Central memory CD8-positive, alpha-beta T cell (primary cell): ENCODE data around the gene EVC2.

ENCODE experiments used
- ATAC-seq: fragments of 150-1000 bp; cut with Tn5 transposase; replicated peaks from 2 replicates; pipeline ENCODE4 v1.10.0; 2022; ENCODE audit warnings: mild to moderate bottlenecking, moderate FRiP score, moderate number of reproducible peaks; ENCODE audit not compliant: poor library complexity, severe bottlenecking; ENCODE audit errors: extremely low read depth
- DNase-seq, 2 donors: peaks; one replicate each; pipeline ENCODE4 v3.0.0; 2021; ENCODE audit warnings: low spot score in 2 of 2
- H3K27ac Mint-ChIP-seq: one replicate; pipeline ENCODE4 v1.8.0; 2022; ENCODE audit warnings: low read depth, mild to moderate bottlenecking, moderate library complexity, mixed read lengths
- H3K27me3 Mint-ChIP-seq: one replicate; pipeline ENCODE4 v1.8.0; 2022; ENCODE audit warnings: mixed read lengths
- H3K36me3 Mint-ChIP-seq: one replicate; pipeline ENCODE4 v1.8.0; 2022; ENCODE audit warnings: mild to moderate bottlenecking, moderate library complexity, mixed read lengths; ENCODE audit not compliant: insufficient read depth
- H3K4me1 Mint-ChIP-seq: one replicate; pipeline ENCODE4 v1.8.0; 2022; ENCODE audit warnings: mixed read lengths
- H3K4me3 Mint-ChIP-seq: one replicate; pipeline ENCODE4 v1.8.0; 2022; ENCODE audit warnings: mild to moderate bottlenecking, moderate library complexity, mixed read lengths
- H3K9me3 Mint-ChIP-seq: one replicate; pipeline ENCODE4 v1.8.0; 2022; ENCODE audit warnings: mixed read lengths

The EVC2 gene

DNA sequence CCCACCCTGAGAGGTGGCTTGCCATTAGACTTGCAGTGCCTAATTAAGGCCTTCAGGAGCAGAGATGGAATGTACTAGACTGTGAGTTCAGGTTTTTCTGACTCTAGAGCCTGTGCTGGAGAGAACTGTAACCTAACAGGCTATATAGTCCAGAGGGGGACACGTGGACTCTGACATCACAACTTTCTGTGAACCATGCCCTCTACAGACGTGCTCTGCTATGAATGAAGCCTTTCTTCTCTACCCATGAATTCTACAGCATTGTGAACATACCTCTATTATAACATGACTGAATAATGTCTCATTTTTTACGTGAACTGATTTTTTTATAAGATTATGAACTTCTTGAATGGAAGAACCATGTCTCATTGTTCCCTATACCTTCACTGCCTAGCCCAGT, 68.8 kb downstream of the EVC2 start:
- no peak for ATAC-seq
- no peak for DNase-seq
- Mint-ChIP-seq H3K27ac (no peak overlapping the region), H3K4me3 (no peak overlapping the region), H3K4me1 (no peaks in the 10 kb centered on the region), H3K9me3 (no peaks in the 10 kb centered on the region), H3K36me3 (peaks cover 2% of the 10 kb centered on the region), H3K27me3 (no peaks in the 10 kb centered on the region)

DNA sequence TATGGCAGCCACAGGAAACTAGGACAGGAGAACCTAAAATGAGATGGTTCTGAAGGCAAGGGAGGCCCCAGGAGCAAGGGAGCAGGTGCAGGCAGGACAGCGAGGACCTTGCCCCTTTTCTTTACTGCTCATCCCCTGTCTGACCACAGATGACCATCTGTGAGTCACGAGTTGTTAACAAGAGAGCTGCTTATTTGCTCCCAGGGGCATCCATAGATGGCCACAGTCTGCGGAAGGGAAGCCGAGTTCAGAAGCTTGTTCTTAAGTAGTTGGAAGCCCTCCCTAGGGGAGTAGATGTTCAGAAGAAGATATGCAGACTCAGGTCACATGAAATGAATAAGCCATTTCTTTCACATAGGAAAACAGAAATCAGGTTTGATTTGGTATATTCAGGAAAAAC, 69.4 kb downstream of the EVC2 start:
- Mint-ChIP-seq H3K9me3 (no peaks in the 10 kb centered on the region), H3K4me3 (no peak overlapping the region), H3K27me3 (no peaks in the 10 kb centered on the region), H3K27ac (no peak overlapping the region), H3K36me3 (peaks cover 2% of the 10 kb centered on the region), H3K4me1 (no peaks in the 10 kb centered on the region)
- DNase-seq (no peak), ATAC-seq (no peak)

DNA sequence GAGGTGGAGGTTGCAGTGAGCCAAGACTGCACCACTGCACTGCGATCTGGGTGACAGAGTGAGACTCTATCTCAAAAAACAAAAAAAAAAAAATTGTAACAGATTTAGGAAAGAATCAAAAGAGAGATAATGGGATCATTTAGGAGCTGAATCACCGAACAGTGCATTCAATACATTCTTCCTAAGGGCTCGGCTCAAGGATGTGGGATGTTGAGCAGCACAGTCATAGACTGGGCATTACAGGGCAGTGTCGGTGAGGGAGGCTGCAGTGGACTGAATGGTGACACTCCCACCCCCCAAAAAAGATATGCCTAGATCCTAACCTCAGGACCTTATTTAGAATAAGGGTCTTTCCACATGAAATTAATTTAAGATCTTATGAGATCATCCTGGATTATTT, 70.0 kb downstream of the EVC2 start:
- Mint-ChIP-seq H3K27me3 (no peaks in the 10 kb centered on the region), H3K9me3 (no peaks in the 10 kb centered on the region), H3K27ac (no peak overlapping the region), H3K36me3 (peaks cover 2% of the 10 kb centered on the region), H3K4me3 (no peak overlapping the region), H3K4me1 (no peaks in the 10 kb centered on the region)
- no peak for ATAC-seq
- DNase-seq, result no peak

DNA sequence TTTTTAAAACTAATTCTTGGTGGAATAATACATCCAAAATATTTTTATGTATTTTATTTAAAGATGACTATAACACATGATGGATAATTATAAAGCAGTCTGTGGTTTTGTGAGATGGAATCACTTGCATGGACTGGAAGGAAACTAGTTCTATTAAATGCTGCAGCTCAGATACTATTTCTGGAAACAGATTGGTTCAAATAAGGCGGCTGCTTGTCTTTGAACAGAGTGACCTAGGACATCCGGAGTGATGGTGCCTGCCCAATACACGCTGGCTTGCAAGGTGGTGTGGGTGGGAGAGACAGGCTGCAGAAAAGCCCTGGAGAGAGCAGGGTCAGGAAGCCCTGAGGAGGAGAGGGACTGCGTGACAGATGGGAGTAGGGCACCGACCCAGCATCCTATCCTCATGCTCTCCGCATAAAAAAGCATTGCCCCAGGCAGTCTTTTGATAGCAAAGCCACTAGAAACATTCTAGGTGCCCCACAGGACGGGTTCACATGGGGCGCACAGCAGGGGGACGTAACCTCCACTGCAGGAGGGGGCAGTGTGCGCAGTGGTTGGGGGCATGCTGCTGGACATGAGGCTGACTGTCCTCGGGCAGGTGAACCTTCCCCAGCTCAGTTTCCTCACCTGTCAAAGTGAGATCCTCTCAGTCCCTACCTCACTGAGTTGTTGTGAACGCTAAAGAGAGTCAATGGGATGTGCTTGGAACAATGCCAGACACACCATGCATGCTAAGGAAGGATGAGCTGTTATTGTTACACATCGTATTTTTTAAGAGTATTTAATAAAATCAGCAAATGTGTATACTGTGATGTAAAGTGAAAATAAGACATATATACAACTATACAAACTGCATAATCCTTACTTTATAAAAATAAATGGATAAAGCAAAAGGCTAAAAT, 71.3 kb downstream of the EVC2 start:
- Mint-ChIP-seq H3K27ac (no peak overlapping the region), H3K4me3 (no peak overlapping the region), H3K9me3 (no peaks in the 10 kb centered on the region), H3K36me3 (peaks cover 2% of the 10 kb centered on the region), H3K27me3 (no peaks in the 10 kb centered on the region), H3K4me1 (no peaks in the 10 kb centered on the region)
- no peak for DNase-seq
- ATAC-seq, result no peak

DNA sequence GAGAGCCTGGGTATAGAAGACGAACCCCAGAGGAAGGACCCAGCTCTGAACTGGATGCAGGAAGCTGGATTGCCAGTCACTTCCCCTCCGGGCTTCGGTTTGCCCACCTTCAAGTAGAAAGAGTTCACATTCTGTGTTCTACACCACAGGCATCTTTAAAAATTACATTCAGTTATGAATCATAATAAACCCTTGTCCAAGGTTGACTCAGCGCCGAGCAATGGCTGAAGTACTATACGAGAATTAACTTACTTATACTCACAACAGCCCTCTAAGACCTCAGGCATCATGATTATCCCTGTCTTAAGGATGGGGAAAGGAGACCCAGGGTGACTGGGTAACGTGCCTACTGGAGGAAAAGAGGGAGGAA, 72.5 kb downstream of the EVC2 start:
- Mint-ChIP-seq H3K36me3 (peaks cover 5% of the 10 kb centered on the region), H3K9me3 (no peaks in the 10 kb centered on the region), H3K4me1 (no peaks in the 10 kb centered on the region), H3K4me3 (no peak overlapping the region), H3K27ac (no peak overlapping the region), H3K27me3 (no peaks in the 10 kb centered on the region)
- no peak for ATAC-seq
- DNase-seq, result no peak

DNA sequence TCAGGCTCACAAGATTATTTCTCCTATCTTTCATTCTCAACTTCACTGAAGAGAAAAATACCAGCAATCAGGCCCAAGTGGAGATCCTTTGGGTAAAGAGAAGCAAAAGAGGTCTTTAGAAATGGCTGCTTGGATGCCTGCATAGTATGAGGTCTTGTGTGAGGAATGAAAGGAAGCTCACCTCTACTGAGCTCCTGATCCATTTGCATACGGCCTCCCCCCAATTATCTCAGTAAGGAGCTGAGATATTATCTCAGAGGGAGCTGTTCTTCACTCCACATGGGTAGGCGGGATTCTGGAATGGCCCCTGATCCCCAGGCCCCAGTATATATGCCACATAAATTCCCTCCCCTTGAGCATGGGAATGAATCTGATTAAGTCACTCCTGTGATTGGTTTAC, 75.8 kb downstream of the EVC2 start:
- H3K4me1 Mint-ChIP-seq, result no peaks in the 10 kb centered on the region
- peaks cover 3% of the 10 kb centered on the region for H3K36me3 Mint-ChIP-seq
- ATAC-seq (no peak), DNase-seq (no peak)
- H3K27ac Mint-ChIP-seq, result no peak overlapping the region
- no peak overlapping the region for H3K4me3 Mint-ChIP-seq
- no peaks in the 10 kb centered on the region for H3K27me3 Mint-ChIP-seq
- H3K9me3 Mint-ChIP-seq, result no peaks in the 10 kb centered on the region

DNA sequence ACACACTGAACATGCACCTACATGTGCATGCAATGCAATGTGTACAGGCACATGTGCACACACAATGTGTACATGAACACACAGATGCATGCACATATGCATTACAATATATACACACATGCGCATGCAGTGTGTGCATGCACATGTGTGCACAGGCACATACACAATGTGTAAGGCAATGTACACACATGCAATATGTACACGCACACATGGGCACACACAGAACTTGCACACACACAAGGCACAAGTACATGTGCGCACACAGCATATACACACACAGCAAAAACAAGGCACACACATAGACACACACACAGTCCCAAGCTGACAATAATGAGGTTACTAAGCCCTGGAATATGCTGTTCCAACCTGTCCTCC, 76.3 kb downstream of the EVC2 start:
- Mint-ChIP-seq H3K4me3 (no peak overlapping the region), H3K4me1 (no peaks in the 10 kb centered on the region), H3K9me3 (no peaks in the 10 kb centered on the region), H3K36me3 (peaks cover 3% of the 10 kb centered on the region), H3K27ac (no peak overlapping the region), H3K27me3 (no peaks in the 10 kb centered on the region)
- DNase-seq (no peak), ATAC-seq (no peak)

DNA sequence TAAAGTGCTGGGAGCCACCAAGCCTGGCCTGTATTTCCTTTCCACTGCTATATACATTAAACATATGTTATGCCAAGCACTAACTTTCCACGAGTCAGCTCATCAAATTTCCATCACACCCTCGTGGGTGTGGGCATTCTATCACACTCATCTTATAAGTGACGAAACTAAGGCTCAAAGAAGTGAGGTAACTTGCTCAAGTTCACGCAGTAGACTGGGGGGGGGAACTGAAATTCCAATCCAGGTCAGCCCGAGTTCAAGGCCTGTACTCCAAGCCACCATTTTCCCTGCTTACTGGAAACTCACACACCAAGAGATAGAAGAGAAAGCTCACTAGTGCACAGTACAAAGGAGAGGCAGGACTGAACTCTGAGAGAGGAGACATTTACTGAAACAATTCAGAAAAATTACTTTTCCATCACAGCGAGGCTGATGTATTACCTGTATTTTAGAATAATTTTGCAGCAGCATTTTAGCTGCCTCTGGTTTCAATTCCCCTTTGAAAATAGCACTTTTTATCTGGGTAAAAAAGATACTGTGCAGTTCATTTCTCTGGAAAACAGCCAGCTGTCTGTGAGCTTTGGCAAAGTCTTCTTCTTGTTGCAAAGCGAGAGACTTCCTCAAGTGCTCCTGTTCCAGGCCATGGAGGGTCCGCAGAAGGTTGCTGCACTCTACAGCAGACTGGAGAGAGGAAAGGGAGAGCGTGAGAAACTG, 76.8 kb downstream of the EVC2 start:
- H3K4me1 Mint-ChIP-seq, result no peaks in the 10 kb centered on the region
- DNase-seq (no peak), ATAC-seq (no peak)
- H3K9me3 Mint-ChIP-seq, result no peaks in the 10 kb centered on the region
- H3K27ac Mint-ChIP-seq, result no peak overlapping the region
- no peaks in the 10 kb centered on the region for H3K27me3 Mint-ChIP-seq
- no peak overlapping the region for H3K4me3 Mint-ChIP-seq
- H3K36me3 Mint-ChIP-seq, result peaks cover 3% of the 10 kb centered on the region

DNA sequence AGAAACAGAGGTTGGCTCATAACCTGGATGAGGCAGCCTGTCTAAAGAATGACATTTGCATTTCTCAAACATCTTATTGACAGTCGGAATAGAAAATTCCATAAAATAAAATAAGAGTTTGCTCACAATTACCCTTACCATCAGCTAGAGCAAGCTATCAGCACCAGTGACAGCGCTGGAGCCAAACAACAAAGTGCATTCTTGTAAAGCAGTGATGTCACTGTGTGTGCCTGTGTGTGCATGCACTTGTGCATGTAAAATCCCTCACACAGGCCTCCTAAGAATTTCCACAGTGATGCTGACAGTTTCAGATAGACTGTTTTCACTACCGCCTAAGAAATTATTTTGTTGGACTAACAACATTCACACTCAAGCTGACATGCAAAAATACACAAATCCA, 77.6 kb downstream of the EVC2 start:
- Mint-ChIP-seq H3K9me3 (no peaks in the 10 kb centered on the region), H3K4me1 (no peaks in the 10 kb centered on the region), H3K4me3 (no peak overlapping the region), H3K27ac (no peak overlapping the region), H3K36me3 (peaks cover 3% of the 10 kb centered on the region), H3K27me3 (no peaks in the 10 kb centered on the region)
- DNase-seq (no peak), ATAC-seq (no peak)

DNA sequence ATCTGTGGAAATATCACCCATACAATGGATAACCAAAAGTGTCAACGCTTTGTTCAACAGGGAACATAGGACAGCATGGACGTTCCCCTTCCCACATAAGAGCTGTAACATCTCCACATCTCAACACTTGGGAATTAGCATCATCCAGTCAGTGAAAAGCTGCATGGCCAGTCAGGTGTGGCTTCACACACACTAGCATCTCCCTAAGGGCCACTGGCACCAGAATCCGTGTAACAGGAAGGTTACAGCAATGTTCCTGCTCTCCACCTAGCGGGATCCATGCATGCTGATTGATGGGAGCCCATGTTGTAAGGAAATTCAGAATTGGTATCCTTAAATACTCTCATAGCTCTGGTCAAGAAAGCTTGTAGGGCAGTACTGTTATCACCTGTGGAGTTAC, 78.8 kb downstream of the EVC2 start:
- Mint-ChIP-seq H3K9me3 (no peaks in the 10 kb centered on the region), H3K27ac (no peak overlapping the region), H3K36me3 (peaks cover 5% of the 10 kb centered on the region), H3K4me3 (no peak overlapping the region), H3K27me3 (no peaks in the 10 kb centered on the region), H3K4me1 (no peaks in the 10 kb centered on the region)
- no peak for DNase-seq
- no peak for ATAC-seq

DNA sequence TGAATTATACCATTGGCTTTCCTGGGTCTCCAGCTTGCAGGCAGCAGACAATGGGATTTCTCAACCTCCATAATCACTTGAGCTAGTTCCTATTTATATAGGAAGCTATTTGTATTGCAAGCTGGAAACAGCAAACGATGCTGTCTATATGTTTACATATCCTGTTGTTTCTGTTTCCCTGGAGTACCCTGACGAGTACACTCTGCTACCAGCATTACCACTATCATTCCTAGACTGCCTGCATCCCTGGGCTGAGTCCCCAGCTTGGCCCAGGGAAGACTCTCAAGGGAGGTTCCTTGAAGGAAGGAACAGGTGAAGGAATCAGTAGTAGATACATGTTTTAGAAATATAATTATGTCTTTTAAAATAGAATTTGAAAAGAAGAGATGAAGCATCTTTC, 81.4 kb downstream of the EVC2 start:
- Mint-ChIP-seq H3K27me3 (no peaks in the 10 kb centered on the region), H3K9me3 (no peaks in the 10 kb centered on the region), H3K4me1 (no peaks in the 10 kb centered on the region), H3K27ac (no peak overlapping the region), H3K4me3 (no peak overlapping the region), H3K36me3 (peaks cover 11% of the 10 kb centered on the region)
- ATAC-seq (no peak), DNase-seq (no peak)

DNA sequence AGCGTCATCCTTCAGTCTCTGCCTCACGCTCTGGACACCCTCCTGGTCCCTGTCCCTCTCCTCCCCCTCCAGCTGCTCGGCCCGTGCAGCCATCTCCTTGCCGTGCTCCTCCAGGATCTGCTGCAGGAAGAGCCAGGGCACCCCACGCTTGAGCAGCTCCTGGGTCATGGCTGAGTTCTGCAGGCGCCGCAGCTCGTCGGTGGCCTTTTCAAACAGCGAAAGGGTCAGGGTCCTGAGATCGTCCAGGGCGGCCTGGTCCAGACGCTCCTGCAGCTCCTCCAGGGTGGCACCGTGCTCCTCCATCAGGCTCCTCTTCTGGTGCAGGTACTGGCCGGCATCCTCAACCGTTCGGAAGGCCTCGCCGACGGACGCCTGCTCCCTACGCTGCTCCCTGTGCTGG, 85.8 kb downstream of the EVC2 start:
- Mint-ChIP-seq H3K9me3 (no peaks in the 10 kb centered on the region), H3K27me3 (no peaks in the 10 kb centered on the region), H3K4me3 (no peak overlapping the region), H3K36me3 (peaks cover 13% of the 10 kb centered on the region), H3K4me1 (no peaks in the 10 kb centered on the region), H3K27ac (no peak overlapping the region)
- ATAC-seq, result no peak
- DNase-seq, result no peak

DNA sequence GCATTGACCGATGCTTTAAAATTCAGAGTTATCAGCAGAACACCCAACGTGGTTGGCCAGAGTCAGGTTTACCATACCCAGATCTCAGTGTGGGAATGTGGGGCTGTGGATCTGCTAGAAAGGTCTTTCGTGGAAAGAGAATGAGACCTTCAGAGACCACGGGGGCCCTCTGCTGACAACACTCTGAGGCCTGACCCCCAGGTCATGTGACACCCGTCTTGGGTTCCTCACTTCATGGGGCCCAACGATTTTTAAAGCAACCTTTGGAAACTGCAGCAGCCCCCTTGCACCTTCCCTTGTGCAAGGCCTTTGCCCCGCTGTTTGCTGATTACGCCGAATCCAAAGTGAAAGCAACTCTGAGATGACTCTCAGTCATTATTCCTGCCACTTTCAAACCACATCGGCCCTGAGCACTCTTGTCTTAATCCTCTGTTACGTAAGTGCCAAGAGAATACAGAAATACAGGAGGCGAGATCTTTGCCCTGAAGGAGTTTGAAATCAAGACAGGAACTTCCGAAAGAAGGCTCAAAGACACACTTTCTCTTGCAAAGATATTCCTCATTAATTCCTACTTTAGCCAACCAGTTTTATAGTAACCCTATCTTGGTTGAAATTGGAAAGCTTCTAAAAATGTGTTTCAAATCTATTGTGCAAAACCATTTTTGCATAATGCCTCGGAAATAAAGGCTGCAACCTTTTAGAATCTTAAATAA, 88.3 kb downstream of the EVC2 start:
- H3K27me3 Mint-ChIP-seq, result no peaks in the 10 kb centered on the region
- no peak overlapping the region for H3K4me3 Mint-ChIP-seq
- no peaks in the 10 kb centered on the region for H3K4me1 Mint-ChIP-seq
- peaks cover 17% of the 10 kb centered on the region for H3K36me3 Mint-ChIP-seq
- H3K27ac Mint-ChIP-seq, result no peak overlapping the region
- no peak for ATAC-seq
- no peaks in the 10 kb centered on the region for H3K9me3 Mint-ChIP-seq
- no peak for DNase-seq
